ENCODE data around the gene DUSP1.

DNA sequence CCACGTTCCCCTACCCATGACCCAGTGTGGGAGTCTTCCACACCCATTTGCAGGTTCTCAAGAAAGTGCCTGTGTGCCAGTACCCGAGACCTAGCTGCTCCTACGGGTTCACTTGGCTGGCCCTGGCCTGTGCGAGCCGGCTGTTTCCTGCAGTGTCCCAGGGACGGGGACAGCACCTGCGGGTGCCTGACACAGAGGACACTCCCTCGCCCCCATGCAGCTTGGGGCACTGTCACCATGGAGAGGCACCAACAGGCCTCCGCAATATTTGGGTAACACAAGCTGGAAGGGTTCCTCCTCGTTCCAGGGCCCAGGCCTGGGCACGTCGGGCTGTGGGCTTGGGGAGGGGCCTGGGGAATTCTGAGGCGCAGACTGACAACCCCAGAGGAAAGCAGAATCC lies 41.4 kb downstream of the DUSP1 start:
- TF ChIP-seq, protein P1, sequence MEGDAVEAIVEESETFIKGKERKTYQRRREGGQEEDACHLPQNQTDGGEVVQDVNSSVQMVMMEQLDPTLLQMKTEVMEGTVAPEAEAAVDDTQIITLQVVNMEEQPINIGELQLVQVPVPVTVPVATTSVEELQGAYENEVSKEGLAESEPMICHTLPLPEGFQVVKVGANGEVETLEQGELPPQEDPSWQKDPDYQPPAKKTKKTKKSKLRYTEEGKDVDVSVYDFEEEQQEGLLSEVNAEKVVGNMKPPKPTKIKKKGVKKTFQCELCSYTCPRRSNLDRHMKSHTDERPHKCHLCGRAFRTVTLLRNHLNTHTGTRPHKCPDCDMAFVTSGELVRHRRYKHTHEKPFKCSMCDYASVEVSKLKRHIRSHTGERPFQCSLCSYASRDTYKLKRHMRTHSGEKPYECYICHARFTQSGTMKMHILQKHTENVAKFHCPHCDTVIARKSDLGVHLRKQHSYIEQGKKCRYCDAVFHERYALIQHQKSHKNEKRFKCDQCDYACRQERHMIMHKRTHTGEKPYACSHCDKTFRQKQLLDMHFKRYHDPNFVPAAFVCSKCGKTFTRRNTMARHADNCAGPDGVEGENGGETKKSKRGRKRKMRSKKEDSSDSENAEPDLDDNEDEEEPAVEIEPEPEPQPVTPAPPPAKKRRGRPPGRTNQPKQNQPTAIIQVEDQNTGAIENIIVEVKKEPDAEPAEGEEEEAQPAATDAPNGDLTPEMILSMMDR (conservative IDR thresholded peaks at IDR 0.05), result no peak
- TF ChIP-seq EZH2 (IDR thresholded peaks at IDR 0.05; ENCODE audit: low read depth), result no peak
